Neural progenitor cell (in vitro differentiated cells): ENCODE data around the gene PSMB4. TPM values are rescaled to one million over a fixed set of nuclear protein-coding genes. Genes with fewer than 3 reads are reported as not detected.
A peak's percentile ranks its signal among the peaks of the same experiment; 100 is the strongest.
"Not testable (repeated sequence)": the region's sequence is repeated elsewhere in the genome, so short reads cannot be mapped to it uniquely, and the experiment has no call there.

ENCODE experiments used
- DNase-seq: peaks from one replicate; pipeline ENCODE4 v3.0.0-alpha.2; 2016; ENCODE audit warnings: low spot score
- H2AFZ ChIP-seq: fragments of 200-600 bp; sonication (generic); replicated peaks from 2 replicates; pipeline ENCODE4 v1.6.1; 2016; ENCODE audit warnings: antibody characterized with exemption
- H3F3A ChIP-seq: fragments of 200-600 bp; sonication (generic); 2 replicates; pipeline ENCODE4 v1.6.1; 2016; ENCODE audit warnings: antibody characterized with exemption, low read depth
- H3K27ac ChIP-seq: fragments of 200-600 bp; sonication (generic); 2 replicates; pipeline ENCODE4 v1.5.1; 2016; ENCODE audit warnings: mild to moderate bottlenecking
- H3K27me3 ChIP-seq: fragments of 200-600 bp; sonication (generic); 2 replicates; pipeline ENCODE4 v1.6.1; 2016; ENCODE audit warnings: mild to moderate bottlenecking, moderate library complexity
- H3K36me3 ChIP-seq: fragments of 200-600 bp; sonication (generic); 2 replicates; pipeline ENCODE4 v1.5.1; 2016
- H3K4me1 ChIP-seq: fragments of 200-600 bp; sonication (generic); 2 replicates; pipeline ENCODE4 v1.6.1; 2016; ENCODE audit warnings: mixed run types
- H3K4me2 ChIP-seq: fragments of 200-600 bp; sonication (generic); 2 replicates; pipeline ENCODE4 v1.6.1; 2016
- H3K4me3 ChIP-seq: fragments of 200-600 bp; sonication (generic); 2 replicates; pipeline ENCODE4 v1.5.1; 2016
- H3K79me2 ChIP-seq: fragments of 200-600 bp; sonication (generic); 2 replicates; pipeline ENCODE4 v1.6.1; 2016; ENCODE audit warnings: low read depth
- H3K9ac ChIP-seq: fragments of 200-600 bp; sonication (generic); 2 replicates; pipeline ENCODE4 v1.6.1; 2016
- H3K9me3 ChIP-seq: fragments of 200-600 bp; sonication (generic); 2 replicates; pipeline ENCODE4 v1.5.1; 2016; ENCODE audit warnings: low read depth
- H4K20me1 ChIP-seq: fragments of 200-600 bp; sonication (generic); 2 replicates; pipeline ENCODE4 v1.6.1; 2016; ENCODE audit warnings: low read depth
- H3K27ac Mint-ChIP-seq: 3 replicates; pipeline ENCODE4 v1.8.0; 2021; ENCODE audit warnings: mixed read lengths
- H3K27me3 Mint-ChIP-seq: 2 replicates; pipeline ENCODE4 v1.8.0; 2022; ENCODE audit warnings: low read depth, mild to moderate bottlenecking, inconsistent platforms, moderate library complexity, mixed read lengths; ENCODE audit not compliant: insufficient read depth
- H3K36me3 Mint-ChIP-seq: 3 replicates; pipeline ENCODE4 v1.8.0; 2021; ENCODE audit warnings: mixed read lengths
- H3K4me1 Mint-ChIP-seq: 3 replicates; pipeline ENCODE4 v1.8.0; 2021; ENCODE audit warnings: mixed read lengths
- H3K4me3 Mint-ChIP-seq: 3 replicates; pipeline ENCODE4 v1.8.0; 2021; ENCODE audit warnings: mild to moderate bottlenecking, moderate library complexity, mixed read lengths
- H3K9me3 Mint-ChIP-seq: 3 replicates; pipeline ENCODE4 v1.8.0; 2020; ENCODE audit warnings: mixed read lengths
- EZH2 ChIP-seq: fragments of 200-600 bp; sonication (generic); IDR thresholded peaks from 2 replicates; pipeline ENCODE4 v1.6.1; 2017; ENCODE audit warnings: antibody characterized with exemption, mild to moderate bottlenecking, moderate library complexity
- EZH2phosphoT487 ChIP-seq: fragments of 200-600 bp; sonication (generic); IDR thresholded peaks from 2 replicates; pipeline ENCODE4 v1.6.1; 2017; ENCODE audit warnings: antibody characterized with exemption
- total RNA-seq: library from RNA; depleted of rRNA; stranded (reverse); fragments of >200 nt; gene quantifications from 2 replicates; pipeline ENCODE4 v1.2.3, GENCODE V29; 2015; ENCODE audit warnings: low replicate concordance
- TF ChIP-seq, protein P1 (sequence below): fragments of 200-600 bp; sonication (generic); IDR thresholded peaks from 2 replicates; pipeline ENCODE4 v1.5.1; 2017; ENCODE audit warnings: antibody characterized with exemption, mild to moderate bottlenecking

PSMB4 gene
- total RNA-seq, 1 donor from 2014 or later, result 267 TPM

DNA sequence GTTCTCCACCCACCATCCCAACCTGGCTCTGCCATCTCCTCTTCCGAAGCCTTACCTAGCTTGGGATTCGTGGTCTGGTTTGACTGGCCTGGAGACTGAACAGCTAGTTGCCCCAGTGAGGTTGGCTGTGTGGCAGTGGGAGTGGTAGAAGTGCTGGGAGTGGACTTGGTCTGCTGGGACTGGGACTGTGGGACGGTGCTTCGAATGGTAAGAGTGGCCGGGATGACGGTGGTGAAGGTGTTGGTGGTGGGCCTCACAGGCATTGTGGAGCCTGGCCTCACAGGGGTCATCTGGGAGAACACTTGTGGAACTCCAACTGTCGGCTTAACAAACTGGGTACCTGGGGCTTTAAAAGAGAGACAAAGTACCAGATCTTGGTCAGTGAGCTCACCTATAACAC lies 28.7 kb downstream of the PSMB4 start:
- peaks cover 48% of the 10 kb centered on the region for H4K20me1 ChIP-seq
- peaks cover 51% of the 10 kb centered on the region for H3K79me2 ChIP-seq
- no peak overlapping the region for H3K4me2 ChIP-seq
- H3K9me3 ChIP-seq, result no peaks in the 10 kb centered on the region
- TF ChIP-seq EZH2phosphoT487, result no peak
- no peak for TF ChIP-seq EZH2
- TF ChIP-seq, protein P1, sequence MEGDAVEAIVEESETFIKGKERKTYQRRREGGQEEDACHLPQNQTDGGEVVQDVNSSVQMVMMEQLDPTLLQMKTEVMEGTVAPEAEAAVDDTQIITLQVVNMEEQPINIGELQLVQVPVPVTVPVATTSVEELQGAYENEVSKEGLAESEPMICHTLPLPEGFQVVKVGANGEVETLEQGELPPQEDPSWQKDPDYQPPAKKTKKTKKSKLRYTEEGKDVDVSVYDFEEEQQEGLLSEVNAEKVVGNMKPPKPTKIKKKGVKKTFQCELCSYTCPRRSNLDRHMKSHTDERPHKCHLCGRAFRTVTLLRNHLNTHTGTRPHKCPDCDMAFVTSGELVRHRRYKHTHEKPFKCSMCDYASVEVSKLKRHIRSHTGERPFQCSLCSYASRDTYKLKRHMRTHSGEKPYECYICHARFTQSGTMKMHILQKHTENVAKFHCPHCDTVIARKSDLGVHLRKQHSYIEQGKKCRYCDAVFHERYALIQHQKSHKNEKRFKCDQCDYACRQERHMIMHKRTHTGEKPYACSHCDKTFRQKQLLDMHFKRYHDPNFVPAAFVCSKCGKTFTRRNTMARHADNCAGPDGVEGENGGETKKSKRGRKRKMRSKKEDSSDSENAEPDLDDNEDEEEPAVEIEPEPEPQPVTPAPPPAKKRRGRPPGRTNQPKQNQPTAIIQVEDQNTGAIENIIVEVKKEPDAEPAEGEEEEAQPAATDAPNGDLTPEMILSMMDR, result no peak
- no peak overlapping the region for H2AFZ ChIP-seq
- no peak for DNase-seq
- H3K27me3 Mint-ChIP-seq, result peaks cover 3% of the 10 kb centered on the region
- no peaks in the 10 kb centered on the region for H3K27me3 ChIP-seq
- no peaks in the 10 kb centered on the region for H3K4me1 ChIP-seq
- no peaks in the 10 kb centered on the region for H3K9me3 Mint-ChIP-seq
- H3K36me3 Mint-ChIP-seq, result peaks cover 40% of the 10 kb centered on the region
- no peaks in the 10 kb centered on the region for H3F3A ChIP-seq
- H3K9ac ChIP-seq, result no peak overlapping the region
- H3K4me1 Mint-ChIP-seq, result no peaks in the 10 kb centered on the region
- H3K4me3 Mint-ChIP-seq, result no peak overlapping the region
- H3K4me3 ChIP-seq, result no peak overlapping the region
- H3K36me3 ChIP-seq, result peaks cover 27% of the 10 kb centered on the region
- no peak overlapping the region for H3K27ac Mint-ChIP-seq
- no peak overlapping the region for H3K27ac ChIP-seq

GRCh38 chr1:151433827-151434226 lies 34.5 kb downstream of the PSMB4 start:
- not testable (repeated sequence) for H3K27ac ChIP-seq, H3K9ac ChIP-seq, H3K4me3 Mint-ChIP-seq, H3K9me3 ChIP-seq, H3K4me3 ChIP-seq, H3K4me1 ChIP-seq, DNase-seq, H3F3A ChIP-seq, H3K4me2 ChIP-seq, H3K27me3 Mint-ChIP-seq, H3K4me1 Mint-ChIP-seq, H2AFZ ChIP-seq, H3K9me3 Mint-ChIP-seq, H3K27ac Mint-ChIP-seq, H3K36me3 Mint-ChIP-seq, H3K27me3 ChIP-seq
- H3K79me2 ChIP-seq, result peaks cover 98% of the 10 kb centered on the region
- H4K20me1 ChIP-seq, result peaks cover 96% of the 10 kb centered on the region
- H3K36me3 ChIP-seq, result peaks cover 13% of the 10 kb centered on the region

DNA sequence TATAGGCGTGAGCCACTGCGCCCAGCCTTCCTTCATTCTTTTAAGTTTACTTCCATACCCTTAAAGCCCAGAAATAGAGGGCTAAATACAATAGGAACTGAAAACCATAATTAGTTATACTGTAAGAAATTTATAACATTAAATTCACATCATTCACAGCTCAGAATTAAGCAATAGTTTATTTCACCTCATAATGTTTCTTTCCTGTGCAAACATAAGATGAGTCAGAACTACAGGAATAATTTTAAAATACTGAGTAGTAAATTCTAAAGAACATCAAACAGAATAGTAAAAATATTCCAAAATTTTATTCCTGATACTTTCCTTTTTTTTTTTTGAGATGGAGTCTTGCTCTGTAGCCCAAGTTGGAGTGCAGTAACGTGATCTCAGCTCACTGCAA lies 35.8 kb downstream of the PSMB4 start:
- Histone ChIP-seq H3K79me2 (peaks cover 99% of the 10 kb centered on the region), H2AFZ (no peak overlapping the region), H3K9ac (no peak overlapping the region), H3K27ac (no peak overlapping the region), H3F3A (peaks cover 4% of the 10 kb centered on the region), H3K4me1 (no peaks in the 10 kb centered on the region), H3K27me3 (no peaks in the 10 kb centered on the region), H3K4me2 (no peak overlapping the region), H3K9me3 (no peaks in the 10 kb centered on the region), H3K36me3 (peaks cover 17% of the 10 kb centered on the region), H3K4me3 (no peak overlapping the region), H4K20me1 (peaks cover 99% of the 10 kb centered on the region)
- no peaks in the 10 kb centered on the region for H3K9me3 Mint-ChIP-seq
- H3K27ac Mint-ChIP-seq, result no peak overlapping the region
- H3K27me3 Mint-ChIP-seq, result no peaks in the 10 kb centered on the region
- no peak for TF ChIP-seq EZH2
- TF ChIP-seq EZH2phosphoT487, result no peak
- TF ChIP-seq, protein P1, result no peak
- H3K36me3 Mint-ChIP-seq, result peaks cover 7% of the 10 kb centered on the region
- H3K4me3 Mint-ChIP-seq, result no peak overlapping the region
- H3K4me1 Mint-ChIP-seq, result no peaks in the 10 kb centered on the region
- DNase-seq, result no peak

DNA sequence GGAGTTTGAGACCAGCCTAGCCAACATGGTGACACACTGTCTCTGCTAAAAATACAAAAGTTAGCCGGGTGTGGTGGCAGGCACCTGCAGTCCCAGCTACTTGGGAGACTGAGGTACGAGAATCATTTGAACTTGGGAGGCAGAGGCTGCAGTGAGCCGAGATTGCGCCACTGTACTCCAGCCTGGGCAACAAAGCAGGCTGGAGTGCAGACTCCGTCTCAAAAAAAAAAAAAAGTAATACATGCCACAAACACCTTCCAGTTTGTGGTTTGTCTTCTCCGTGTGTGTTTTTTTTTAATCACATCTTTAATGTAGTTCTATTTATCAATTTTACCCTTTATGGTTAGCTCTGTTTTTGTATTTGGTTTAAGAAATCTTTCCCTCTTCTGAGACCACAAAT lies 37.6 kb downstream of the PSMB4 start:
- H3K27me3 ChIP-seq, result no peaks in the 10 kb centered on the region
- H3K4me1 ChIP-seq, result no peaks in the 10 kb centered on the region
- no peak overlapping the region for H3K4me3 Mint-ChIP-seq
- H3K4me3 ChIP-seq, result no peak overlapping the region
- H3K9ac ChIP-seq, result no peak overlapping the region
- no peak overlapping the region for H2AFZ ChIP-seq
- no peaks in the 10 kb centered on the region for H3K4me1 Mint-ChIP-seq
- H3K79me2 ChIP-seq, result peaks cover 100% of the 10 kb centered on the region
- peaks cover 13% of the 10 kb centered on the region for H3F3A ChIP-seq
- peaks cover 3% of the 10 kb centered on the region for H3K36me3 Mint-ChIP-seq
- peaks cover 17% of the 10 kb centered on the region for H3K36me3 ChIP-seq
- H3K9me3 Mint-ChIP-seq, result no peaks in the 10 kb centered on the region
- no peak overlapping the region for H3K27ac ChIP-seq
- H4K20me1 ChIP-seq, result peaks cover 99% of the 10 kb centered on the region
- no peak for TF ChIP-seq EZH2phosphoT487
- no peak for TF ChIP-seq EZH2
- TF ChIP-seq, protein P1, result no peak
- H3K9me3 ChIP-seq, result no peaks in the 10 kb centered on the region
- DNase-seq, result no peak
- H3K27me3 Mint-ChIP-seq, result no peaks in the 10 kb centered on the region
- H3K4me2 ChIP-seq, result no peak overlapping the region
- H3K27ac Mint-ChIP-seq, result no peak overlapping the region

DNA sequence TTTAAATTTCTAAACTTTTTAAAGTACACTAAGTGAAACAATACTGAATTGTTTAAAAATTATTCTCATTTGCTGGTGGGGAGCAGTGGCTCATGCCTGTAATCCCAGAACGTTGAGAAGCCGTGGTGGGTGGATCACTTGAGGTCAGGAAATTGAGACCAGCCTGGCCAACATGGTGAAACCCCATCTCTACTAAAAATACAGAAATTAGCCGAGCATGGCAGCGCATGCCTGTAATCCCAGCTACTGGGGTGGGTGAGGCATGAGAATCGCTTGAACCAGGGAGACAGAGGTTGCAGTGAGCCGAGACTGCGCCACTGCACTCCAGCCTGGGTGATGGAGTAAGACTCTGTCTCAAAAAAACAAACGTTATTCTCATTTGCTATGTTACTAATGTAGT lies 38.0 kb downstream of the PSMB4 start:
- H3K27ac Mint-ChIP-seq, H3K4me3 Mint-ChIP-seq, H3K4me1 Mint-ChIP-seq, H3K9ac ChIP-seq, H3K9me3 ChIP-seq, H3K4me3 ChIP-seq, H3K4me2 ChIP-seq, H3K27me3 ChIP-seq, H3K27me3 Mint-ChIP-seq, DNase-seq, H3K9me3 Mint-ChIP-seq, H3K36me3 Mint-ChIP-seq, H3K4me1 ChIP-seq, H2AFZ ChIP-seq: not testable (repeated sequence)
- H3K27ac ChIP-seq, result peak overlapping the region; percentile 10
- H3K79me2 ChIP-seq, result peaks cover 100% of the 10 kb centered on the region
- H3K36me3 ChIP-seq, result peaks cover 17% of the 10 kb centered on the region
- H4K20me1 ChIP-seq, result peaks cover 99% of the 10 kb centered on the region
- H3F3A ChIP-seq, result peaks cover 13% of the 10 kb centered on the region
